NB4 (cell line): ENCODE measurements around the gene OR52B2.

Experiments used
- DNase-seq: peaks from one replicate; pipeline ENCODE4 v3.0.0; 2010; ENCODE audit warnings: low read depth
- H3K4me3 ChIP-seq: one replicate; pipeline ENCODE4 v1.5.1; 2011; ENCODE audit warnings: mild to moderate bottlenecking, low read depth, low read length, moderate library complexity
- MYC ChIP-seq: IDR thresholded peaks from 2 replicates; pipeline ENCODE4 v1.6.1; 2011; ENCODE audit warnings: low read depth, low read length
- POLR2A ChIP-seq: IDR thresholded peaks from 2 replicates; pipeline ENCODE4 v1.6.1; 2011; ENCODE audit warnings: mild to moderate bottlenecking; ENCODE audit not compliant: insufficient read length; ENCODE audit errors: extremely low read depth
- TF ChIP-seq, protein P1 (sequence below): IDR thresholded peaks from one replicate; pipeline ENCODE4 v1.5.1; 2012; ENCODE audit warnings: low read depth, low read length
- TF ChIP-seq, protein P2 (sequence below): IDR thresholded peaks from 2 replicates; pipeline ENCODE4 v1.6.1; 2011; ENCODE audit warnings: low read depth, low read length

OR52B2 gene

DNA sequence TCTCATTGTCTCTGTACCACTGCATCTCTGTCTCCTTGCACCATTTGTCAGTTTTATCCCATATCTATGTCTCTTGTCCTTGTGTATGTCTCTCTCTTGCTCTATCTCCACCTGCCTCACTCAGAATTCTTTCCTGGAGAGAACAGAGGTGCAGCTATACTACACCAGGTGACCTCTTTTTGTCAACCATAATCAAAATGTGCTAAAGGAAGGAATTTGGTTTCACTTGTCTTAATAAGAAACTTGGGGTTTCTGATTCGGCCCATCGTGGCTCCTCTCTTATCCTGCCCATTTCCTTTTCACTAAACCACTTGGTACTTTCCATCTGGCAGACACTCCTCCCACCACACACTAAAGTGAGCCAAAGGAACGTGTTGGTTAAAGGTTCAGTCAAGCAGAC is 33.2 kb upstream of the OR52B2 start:
- peak; percentile 42 for DNase-seq
- H3K4me3 ChIP-seq: no peak overlapping the region
- TF ChIP-seq MYC: no peak
- no peak for TF ChIP-seq POLR2A
- TF ChIP-seq, protein P1, sequence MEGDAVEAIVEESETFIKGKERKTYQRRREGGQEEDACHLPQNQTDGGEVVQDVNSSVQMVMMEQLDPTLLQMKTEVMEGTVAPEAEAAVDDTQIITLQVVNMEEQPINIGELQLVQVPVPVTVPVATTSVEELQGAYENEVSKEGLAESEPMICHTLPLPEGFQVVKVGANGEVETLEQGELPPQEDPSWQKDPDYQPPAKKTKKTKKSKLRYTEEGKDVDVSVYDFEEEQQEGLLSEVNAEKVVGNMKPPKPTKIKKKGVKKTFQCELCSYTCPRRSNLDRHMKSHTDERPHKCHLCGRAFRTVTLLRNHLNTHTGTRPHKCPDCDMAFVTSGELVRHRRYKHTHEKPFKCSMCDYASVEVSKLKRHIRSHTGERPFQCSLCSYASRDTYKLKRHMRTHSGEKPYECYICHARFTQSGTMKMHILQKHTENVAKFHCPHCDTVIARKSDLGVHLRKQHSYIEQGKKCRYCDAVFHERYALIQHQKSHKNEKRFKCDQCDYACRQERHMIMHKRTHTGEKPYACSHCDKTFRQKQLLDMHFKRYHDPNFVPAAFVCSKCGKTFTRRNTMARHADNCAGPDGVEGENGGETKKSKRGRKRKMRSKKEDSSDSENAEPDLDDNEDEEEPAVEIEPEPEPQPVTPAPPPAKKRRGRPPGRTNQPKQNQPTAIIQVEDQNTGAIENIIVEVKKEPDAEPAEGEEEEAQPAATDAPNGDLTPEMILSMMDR: no peak
- TF ChIP-seq, protein P2, sequence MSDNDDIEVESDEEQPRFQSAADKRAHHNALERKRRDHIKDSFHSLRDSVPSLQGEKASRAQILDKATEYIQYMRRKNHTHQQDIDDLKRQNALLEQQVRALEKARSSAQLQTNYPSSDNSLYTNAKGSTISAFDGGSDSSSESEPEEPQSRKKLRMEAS: no peak

DNA sequence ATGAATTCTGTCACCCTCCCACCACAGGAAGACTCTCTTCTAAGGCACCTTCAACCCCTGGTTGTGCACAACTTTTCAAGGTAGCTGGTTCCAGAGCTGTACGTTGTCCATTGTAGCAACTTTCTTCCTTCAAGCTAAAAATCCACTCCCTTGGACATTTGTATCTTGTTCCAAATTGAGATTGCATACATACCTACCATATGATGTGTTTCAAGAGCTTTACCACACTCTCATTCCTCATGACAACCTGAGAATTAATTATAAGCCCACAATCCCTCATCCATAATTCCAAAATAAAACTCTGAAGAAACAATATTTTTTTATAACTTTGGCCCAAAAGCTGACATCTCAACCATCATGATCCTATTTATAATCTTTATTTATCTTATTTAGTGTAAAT is 31.9 kb upstream of the OR52B2 start:
- TF ChIP-seq MYC: no peak
- TF ChIP-seq, protein P1: no peak
- no peak for TF ChIP-seq POLR2A
- TF ChIP-seq, protein P2: no peak
- no peak overlapping the region for H3K4me3 ChIP-seq
- peak; percentile 11 for DNase-seq

DNA sequence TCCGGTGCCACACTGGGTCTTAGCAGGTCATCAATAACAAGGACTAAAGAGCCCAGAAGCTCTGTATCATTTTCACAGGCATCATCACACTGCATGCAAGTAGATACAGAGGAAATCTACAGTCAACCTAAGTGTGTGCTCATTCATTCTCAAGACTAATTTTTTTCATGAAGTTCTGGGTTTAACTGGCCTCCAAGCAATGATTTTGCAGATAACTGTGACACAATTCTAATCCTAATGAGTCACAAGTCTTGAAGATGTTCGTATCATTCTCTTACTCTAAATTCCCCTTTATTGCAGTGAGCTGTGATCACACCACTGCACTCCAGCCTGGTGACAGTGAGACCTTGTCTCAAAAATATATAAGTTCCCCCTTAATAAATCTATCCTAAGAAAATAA is 31.4 kb upstream of the OR52B2 start:
- peak; percentile 77 for DNase-seq
- TF ChIP-seq MYC (no peak), POLR2A (no peak)
- TF ChIP-seq, protein P1: no peak
- TF ChIP-seq, protein P2: 0 out of 2 replicates have a peak, but pooled peaks have one; percentile 13
- H3K4me3 ChIP-seq: peak overlapping the region; percentile 42

DNA sequence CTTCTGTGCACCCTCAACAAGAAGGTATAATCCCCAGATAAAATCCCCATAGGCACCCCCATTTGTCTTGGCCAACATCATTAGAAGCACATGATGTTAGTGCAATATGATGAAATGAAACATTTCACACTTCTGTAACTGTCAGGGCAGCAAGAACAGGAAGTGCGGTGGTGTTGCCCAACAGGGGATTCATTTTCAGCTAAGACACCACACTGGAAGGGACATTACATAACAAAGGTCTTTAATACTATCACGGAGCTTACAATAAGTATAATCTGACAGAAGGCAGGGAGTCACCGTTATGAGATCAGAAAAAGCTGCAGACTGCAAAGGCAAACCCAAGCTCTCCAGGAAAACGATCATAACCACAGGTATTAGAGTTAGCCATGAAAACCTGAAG is 30.8 kb upstream of the OR52B2 start:
- peak; percentile 98 for DNase-seq
- peak overlapping the region; percentile 42 for H3K4me3 ChIP-seq
- TF ChIP-seq, protein P2: peak; percentile 95
- TF ChIP-seq, protein P1: no peak
- TF ChIP-seq MYC: peak; percentile 97

DNA sequence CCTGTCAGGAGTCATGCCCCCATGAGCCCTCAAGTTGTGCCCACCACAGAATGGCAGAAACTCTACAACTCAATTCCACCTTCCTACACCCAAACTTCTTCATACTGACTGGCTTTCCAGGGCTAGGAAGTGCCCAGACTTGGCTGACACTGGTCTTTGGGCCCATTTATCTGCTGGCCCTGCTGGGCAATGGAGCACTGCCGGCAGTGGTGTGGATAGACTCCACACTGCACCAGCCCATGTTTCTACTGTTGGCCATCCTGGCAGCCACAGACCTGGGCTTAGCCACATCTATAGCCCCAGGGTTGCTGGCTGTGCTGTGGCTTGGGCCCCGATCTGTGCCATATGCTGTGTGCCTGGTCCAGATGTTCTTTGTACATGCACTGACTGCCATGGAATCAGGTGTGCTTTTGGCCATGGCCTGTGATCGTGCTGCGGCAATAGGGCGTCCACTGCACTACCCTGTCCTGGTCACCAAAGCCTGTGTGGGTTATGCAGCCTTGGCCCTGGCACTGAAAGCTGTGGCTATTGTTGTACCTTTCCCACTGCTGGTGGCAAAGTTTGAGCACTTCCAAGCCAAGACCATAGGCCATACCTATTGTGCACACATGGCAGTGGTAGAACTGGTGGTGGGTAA is 29.2 kb upstream of the OR52B2 start, which contains the start of gene OR52W1:
OR52W1 (plus strand) TSS at position 51 of the 637 bp plus-strand sequence; CDS start at position 51, 0 bp downstream.
- no peak for DNase-seq
- TF ChIP-seq POLR2A (no peak), MYC (no peak)
- TF ChIP-seq, protein P2: no peak
- TF ChIP-seq, protein P1: no peak
- no peak within 1 kb of the TSS for H3K4me3 ChIP-seq
